Testis (tissue), 2 donors: Measurements from ENCODE around the gene NUAK1.

ENCODE experiments used
- CTCF ChIP-seq, 3 experiments: fragments of 450-650 bp in 2 of 3; fragments of 200-600 bp in 1 of 3; sonication (generic) in 1 of 3; IDR thresholded peaks; one replicate each; pipeline ENCODE4 v1.5.1; 2016 to 2019; ENCODE audit warnings: antibody characterized with exemption in 3 of 3, mild to moderate bottlenecking in 2 of 3, moderate library complexity in 1 of 3
- POLR2A ChIP-seq: fragments of 450-650 bp; IDR thresholded peaks from one replicate; pipeline ENCODE4 v1.6.1; 2017; ENCODE audit warnings: antibody characterized with exemption, mild to moderate bottlenecking, moderate library complexity

- TF ChIP-seq POLR2A (no peak), CTCF (IDR thresholded peaks at IDR 0.05) (no peak)
These were observed 32.5 kb upstream of the NUAK1 start for GRCh38 chr12:106171117-106171750.
